WTC11 (cell line): ENCODE data around the gene SAYSD1. TPM values are rescaled to one million over a fixed set of nuclear protein-coding genes. Genes with fewer than 3 reads are reported as not detected.

ENCODE experiments used
- ATAC-seq: fragments of 200-7000 bp; cut with Tn5 transposase; 2 replicates; pipeline ENCODE4 v1.10.0; 2021; ENCODE audit warnings: mild to moderate bottlenecking, moderate library complexity
- CTCF ChIA-PET: fragments of 300-600 bp; sonication (Branson Sonifier 250); formaldehyde crosslinking; loops from one replicate; lab custom pipeline; 2021; ENCODE audit warnings: antibody characterized with exemption; lab: Charles Lee
- POLR2A ChIA-PET: fragments of 350-600 bp; sonication (Branson Sonifier 250); formaldehyde crosslinking; loops from one replicate; lab custom pipeline; 2021; ENCODE audit warnings: antibody characterized with exemption; lab: Charles Lee
- DNase-seq: peaks from one replicate; pipeline ENCODE4 v3.0.0; 2021; ENCODE audit warnings: low spot score
- H3K27ac Mint-ChIP-seq: 2 replicates; pipeline ENCODE4 v1.8.0; 2021; ENCODE audit warnings: mixed read lengths
- H3K27me3 Mint-ChIP-seq: 2 replicates; pipeline ENCODE4 v1.8.0; 2021; ENCODE audit warnings: low read depth, mild to moderate bottlenecking, moderate library complexity, mixed read lengths
- H3K36me3 Mint-ChIP-seq: 2 replicates; pipeline ENCODE4 v1.8.0; 2021; ENCODE audit warnings: mixed read lengths
- H3K4me1 Mint-ChIP-seq: 2 replicates; pipeline ENCODE4 v1.8.0; 2022; ENCODE audit warnings: mixed read lengths
- H3K4me3 Mint-ChIP-seq: 2 replicates; pipeline ENCODE4 v1.8.0; 2021; ENCODE audit warnings: mild to moderate bottlenecking, moderate library complexity, mixed read lengths
- H3K9me3 Mint-ChIP-seq: 2 replicates; pipeline ENCODE4 v1.8.0; 2021; ENCODE audit warnings: mixed read lengths
- CBFB ChIP-seq: sonication (generic); formaldehyde crosslinking; IDR thresholded peaks from 2 replicates; pipeline ENCODE4 v1.8.1; 2022; ENCODE audit warnings: mild to moderate bottlenecking, low read depth, missing genetic modification reagents
- CREM ChIP-seq: sonication (generic); formaldehyde crosslinking; IDR thresholded peaks from 2 replicates; pipeline ENCODE4 v1.8.1; 2022; ENCODE audit warnings: mild to moderate bottlenecking, missing genetic modification reagents, moderate library complexity
- ETV6 ChIP-seq: sonication (generic); formaldehyde crosslinking; IDR thresholded peaks from 2 replicates; pipeline ENCODE4 v1.8.1; 2022; ENCODE audit warnings: mild to moderate bottlenecking, missing genetic modification reagents
- JAZF1 ChIP-seq: fragments of 250-450 bp; sonication (Bioruptor Pico); IDR thresholded peaks from 2 replicates; pipeline ENCODE4 v1.9.0; 2021; ENCODE audit warnings: moderate library complexity, mild to moderate bottlenecking, inconsistent platforms
- MXD4 ChIP-seq: fragments of 250-450 bp; sonication (Bioruptor Pico); IDR thresholded peaks from 2 replicates; pipeline ENCODE4 v1.8.0; 2021; ENCODE audit warnings: mild to moderate bottlenecking, moderate library complexity, borderline replicate concordance
- NFATC4 ChIP-seq: fragments of 250-450 bp; sonication (Bioruptor Pico); IDR thresholded peaks from 2 replicates; pipeline ENCODE4 v1.9.0; 2021; ENCODE audit warnings: mild to moderate bottlenecking
- NFE2L1 ChIP-seq: sonication (generic); formaldehyde crosslinking; IDR thresholded peaks from 2 replicates; pipeline ENCODE4 v1.8.1; 2023; ENCODE audit warnings: missing genetic modification reagents
- OVOL2 ChIP-seq: fragments of 250-450 bp; sonication (Bioruptor Pico); IDR thresholded peaks from 2 replicates; pipeline ENCODE4 v1.9.0; 2021; ENCODE audit warnings: mild to moderate bottlenecking, borderline replicate concordance
- PREB ChIP-seq: sonication (generic); formaldehyde crosslinking; IDR thresholded peaks from 2 replicates; pipeline ENCODE4 v1.8.1; 2022; ENCODE audit warnings: mild to moderate bottlenecking, missing genetic modification reagents, moderate library complexity, borderline replicate concordance
- SMAD4 ChIP-seq: sonication (generic); formaldehyde crosslinking; IDR thresholded peaks from 2 replicates; pipeline ENCODE4 v1.8.0; 2022; ENCODE audit warnings: mild to moderate bottlenecking, missing genetic modification reagents
- SOX15 ChIP-seq: fragments of 250-450 bp; sonication (Bioruptor Pico); IDR thresholded peaks from 2 replicates; pipeline ENCODE4 v1.9.0; 2021; ENCODE audit warnings: mild to moderate bottlenecking
- TEAD4 ChIP-seq: sonication (generic); formaldehyde crosslinking; IDR thresholded peaks from 2 replicates; pipeline ENCODE4 v1.8.0; 2022; ENCODE audit warnings: mild to moderate bottlenecking, missing genetic modification reagents
- TP53 ChIP-seq: sonication (generic); formaldehyde crosslinking; IDR thresholded peaks from 2 replicates; pipeline ENCODE4 v1.8.1; 2023; ENCODE audit warnings: mild to moderate bottlenecking, missing genetic modification reagents
- USF1 ChIP-seq: sonication (generic); formaldehyde crosslinking; IDR thresholded peaks from 2 replicates; pipeline ENCODE4 v1.8.0; 2022; ENCODE audit warnings: mild to moderate bottlenecking, missing genetic modification reagents
- ZNF121 ChIP-seq: sonication (generic); formaldehyde crosslinking; IDR thresholded peaks from 2 replicates; pipeline ENCODE4 v1.8.0; 2023; ENCODE audit warnings: missing genetic modification reagents
- ZNF232 ChIP-seq: sonication (generic); formaldehyde crosslinking; IDR thresholded peaks from 2 replicates; pipeline ENCODE4 v1.8.0; 2022; ENCODE audit warnings: mild to moderate bottlenecking, missing genetic modification reagents
- ZNF416 ChIP-seq: fragments of 250-450 bp; sonication (Bioruptor Pico); IDR thresholded peaks from 2 replicates; pipeline ENCODE4 v1.9.0; 2021; ENCODE audit warnings: mild to moderate bottlenecking, inconsistent platforms
- ZNF671 ChIP-seq: fragments of 250-450 bp; sonication (Bioruptor Pico); IDR thresholded peaks from 2 replicates; pipeline ENCODE4 v1.8.0; 2021; ENCODE audit warnings: mild to moderate bottlenecking
- total RNA-seq: library from RNA; stranded (reverse); gene quantifications from 3 replicates; pipeline ENCODE4 v1.2.3, GENCODE V29; 2021
- TF ChIP-seq, protein P1 (sequence below): sonication (generic); formaldehyde crosslinking; IDR thresholded peaks from 2 replicates; pipeline ENCODE4 v1.8.1; 2022; ENCODE audit warnings: missing genetic modification reagents, borderline replicate concordance
- TF ChIP-seq, protein P2 (sequence below): sonication (generic); formaldehyde crosslinking; IDR thresholded peaks from 2 replicates; pipeline ENCODE4 v1.8.1; 2022; ENCODE audit warnings: low read depth, mild to moderate bottlenecking, moderate library complexity, missing genetic modification reagents, borderline replicate concordance
- TF ChIP-seq, protein P3 (sequence below): sonication (generic); formaldehyde crosslinking; IDR thresholded peaks from 2 replicates; pipeline ENCODE4 v1.8.1; 2023; ENCODE audit warnings: mild to moderate bottlenecking, moderate library complexity, missing genetic modification reagents

Gene SAYSD1
- total RNA-seq, 1 experiment from 2014 or later: 7.4 TPM

DNA sequence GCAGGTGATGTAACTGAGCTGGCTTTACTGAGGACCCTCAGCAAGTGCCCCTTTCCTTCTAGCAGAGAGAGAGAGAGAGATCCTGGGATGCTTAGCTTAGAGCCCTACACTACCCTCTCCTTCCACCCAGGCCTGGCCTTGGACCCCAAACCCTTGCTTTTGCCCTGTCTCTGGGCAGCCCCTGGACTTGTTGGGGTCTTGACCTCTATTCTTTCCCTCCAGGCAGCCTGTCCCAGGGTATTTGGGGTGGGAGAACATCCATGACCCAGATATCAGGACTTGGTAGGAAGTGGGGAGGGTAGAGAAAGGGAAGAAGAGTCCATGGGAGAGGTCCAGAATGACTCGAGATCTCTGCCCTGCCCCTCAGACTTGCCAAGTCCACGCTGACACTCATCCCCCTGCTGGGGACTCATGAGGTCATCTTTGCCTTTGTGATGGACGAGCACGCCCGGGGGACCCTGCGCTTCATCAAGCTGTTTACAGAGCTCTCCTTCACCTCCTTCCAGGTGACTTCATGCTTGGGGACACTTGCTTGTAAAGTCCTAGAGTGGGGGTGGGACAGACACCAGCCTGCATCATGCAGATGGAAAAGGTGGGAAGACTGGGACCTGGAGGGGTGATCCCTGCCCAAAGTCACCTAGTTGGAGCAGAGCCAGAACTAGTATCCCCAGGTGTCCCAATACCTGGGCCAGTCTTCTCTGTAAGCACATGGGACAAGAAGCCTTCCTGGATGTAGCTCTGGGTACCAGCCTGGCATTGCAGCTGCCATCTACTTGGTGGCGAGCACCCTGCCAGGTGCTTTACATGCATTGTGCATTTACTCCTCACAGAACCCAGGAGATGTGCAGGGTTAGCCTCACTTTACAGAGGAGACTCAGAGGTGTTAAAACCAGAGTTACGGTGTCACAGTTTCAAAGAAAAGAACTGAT, 35.5 kb downstream of the SAYSD1 start:
- no peak overlapping the region; the same call in 1 of the 2 replicates for H3K27ac Mint-ChIP-seq
- H3K9me3 Mint-ChIP-seq: no peaks in the 10 kb centered on the region
- DNase-seq: no peak
- no peak overlapping the region for H3K4me3 Mint-ChIP-seq
- H3K4me1 Mint-ChIP-seq: peaks cover 7% of the 10 kb centered on the region
- POLR2A ChIA-PET: interaction anchor here (0.5 kb wide), 1 partner anchor 177 kb away, joined by 5 read pairs; no protein-coding TSS in a partner anchor
- TF ChIP-seq MXD4 (CRISPR knock-in tag) (no peak), TEAD4 (CRISPR knock-in tag) (no peak), ZNF232 (CRISPR knock-in tag) (no peak), NFE2L1 (no peak), SOX15 (CRISPR knock-in tag) (no peak), TP53 (CRISPR knock-in tag) (no peak), JAZF1 (no peak), SMAD4 (CRISPR knock-in tag) (no peak), OVOL2 (CRISPR knock-in tag) (no peak)
- TF ChIP-seq, protein P1, sequence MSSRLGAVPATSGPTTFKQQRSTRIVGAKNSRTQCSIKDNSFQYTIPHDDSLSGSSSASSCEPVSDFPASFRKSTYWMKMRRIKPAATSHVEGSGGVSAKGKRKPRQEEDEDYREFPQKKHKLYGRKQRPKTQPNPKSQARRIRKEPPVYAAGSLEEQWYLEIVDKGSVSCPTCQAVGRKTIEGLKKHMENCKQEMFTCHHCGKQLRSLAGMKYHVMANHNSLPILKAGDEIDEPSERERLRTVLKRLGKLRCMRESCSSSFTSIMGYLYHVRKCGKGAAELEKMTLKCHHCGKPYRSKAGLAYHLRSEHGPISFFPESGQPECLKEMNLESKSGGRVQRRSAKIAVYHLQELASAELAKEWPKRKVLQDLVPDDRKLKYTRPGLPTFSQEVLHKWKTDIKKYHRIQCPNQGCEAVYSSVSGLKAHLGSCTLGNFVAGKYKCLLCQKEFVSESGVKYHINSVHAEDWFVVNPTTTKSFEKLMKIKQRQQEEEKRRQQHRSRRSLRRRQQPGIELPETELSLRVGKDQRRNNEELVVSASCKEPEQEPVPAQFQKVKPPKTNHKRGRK (CRISPR knock-in tag): no peak
- TF ChIP-seq, protein P2, sequence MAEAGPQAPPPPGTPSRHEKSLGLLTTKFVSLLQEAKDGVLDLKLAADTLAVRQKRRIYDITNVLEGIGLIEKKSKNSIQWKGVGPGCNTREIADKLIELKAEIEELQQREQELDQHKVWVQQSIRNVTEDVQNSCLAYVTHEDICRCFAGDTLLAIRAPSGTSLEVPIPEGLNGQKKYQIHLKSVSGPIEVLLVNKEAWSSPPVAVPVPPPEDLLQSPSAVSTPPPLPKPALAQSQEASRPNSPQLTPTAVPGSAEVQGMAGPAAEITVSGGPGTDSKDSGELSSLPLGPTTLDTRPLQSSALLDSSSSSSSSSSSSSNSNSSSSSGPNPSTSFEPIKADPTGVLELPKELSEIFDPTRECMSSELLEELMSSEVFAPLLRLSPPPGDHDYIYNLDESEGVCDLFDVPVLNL (CRISPR knock-in tag): no peak
- CTCF ChIA-PET: interaction anchor here (1.7 kb wide), 1 partner anchor 9 kb away, joined by 4 read pairs; no protein-coding TSS in a partner anchor
- no peaks in the 10 kb centered on the region; the same call in 1 of the 2 replicates for H3K27me3 Mint-ChIP-seq
- no peak for ATAC-seq
- H3K36me3 Mint-ChIP-seq: no peaks in the 10 kb centered on the region

DNA sequence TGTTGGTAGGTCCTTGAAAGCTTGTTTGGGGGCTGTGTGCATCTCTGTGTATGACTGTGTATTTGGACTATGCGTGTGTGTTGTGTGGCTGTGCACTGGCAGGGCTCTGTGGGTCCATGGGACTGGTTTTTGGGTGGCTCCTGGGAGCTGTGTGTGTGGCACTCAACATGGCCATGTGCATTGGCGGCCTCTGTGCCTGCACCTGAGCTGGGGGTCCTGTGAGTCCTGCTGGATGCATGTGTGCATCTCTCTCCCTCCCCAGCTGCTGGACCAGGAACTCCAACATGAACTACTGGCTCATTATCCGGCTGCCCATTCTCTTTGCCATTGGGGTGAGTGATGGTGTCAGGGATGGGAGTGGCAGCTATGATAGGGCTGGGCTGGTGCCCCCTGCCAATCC, 36.3 kb downstream of the SAYSD1 start:
- DNase-seq: no peak
- ChIA-PET POLR2A (no interaction called here), CTCF (interaction anchor here (1.7 kb wide), 1 partner anchor 10 kb away, joined by 4 read pairs; no protein-coding TSS in a partner anchor)
- no peak overlapping the region for H3K4me3 Mint-ChIP-seq
- TF ChIP-seq CREM (CRISPR knock-in tag) (no peak), ZNF416 (no peak)
- no peak for ATAC-seq
- H3K27ac Mint-ChIP-seq: no peak overlapping the region
- no peaks in the 10 kb centered on the region for H3K36me3 Mint-ChIP-seq
- H3K9me3 Mint-ChIP-seq: no peaks in the 10 kb centered on the region
- peaks cover 9% of the 10 kb centered on the region for H3K4me1 Mint-ChIP-seq
- no peaks in the 10 kb centered on the region; the same call in 1 of the 2 replicates for H3K27me3 Mint-ChIP-seq

DNA sequence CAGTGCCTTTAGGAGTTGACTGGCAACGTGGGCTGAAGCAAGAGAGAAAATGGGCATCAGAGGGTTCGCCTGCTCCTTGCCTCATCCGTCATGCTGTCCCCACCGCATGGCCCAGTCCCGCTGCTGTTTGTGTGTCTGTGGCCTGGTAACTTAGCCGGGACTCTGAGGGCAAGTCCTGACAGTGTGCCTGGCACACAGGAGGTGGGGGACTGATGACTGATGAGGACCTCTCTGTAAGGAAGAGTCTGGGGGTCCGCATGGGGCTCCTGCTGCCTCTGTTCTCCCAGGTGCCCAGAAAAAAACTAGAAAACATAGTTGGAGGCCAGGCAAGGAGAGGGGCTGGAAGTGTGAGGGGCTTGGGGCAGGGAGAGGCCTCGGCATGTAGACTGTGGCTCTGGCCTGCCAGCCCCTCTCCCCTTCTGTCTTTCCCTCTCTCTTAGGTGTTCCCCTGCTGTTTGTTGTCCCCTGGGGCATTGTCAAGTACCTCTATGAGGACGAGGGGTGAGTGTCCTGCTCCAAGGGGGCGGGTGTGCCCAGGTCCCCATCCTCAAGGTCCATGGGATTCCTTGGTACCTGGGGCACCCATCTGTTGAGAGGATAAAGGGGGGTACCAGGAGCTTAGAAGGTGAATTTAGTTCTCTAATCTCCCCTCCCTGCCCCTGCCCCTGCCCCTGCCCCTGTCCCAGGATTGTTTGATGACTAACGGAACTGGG, 36.9 kb downstream of the SAYSD1 start:
- ChIA-PET POLR2A (no interaction called here), CTCF (interaction anchor here (1.7 kb wide), 1 partner anchor 10 kb away, joined by 4 read pairs; no protein-coding TSS in a partner anchor)
- Mint-ChIP-seq H3K4me1 (peaks cover 9% of the 10 kb centered on the region), H3K27me3 (no peaks in the 10 kb centered on the region; the same call in 1 of the 2 replicates), H3K36me3 (no peaks in the 10 kb centered on the region), H3K4me3 (no peak overlapping the region), H3K27ac (no peak overlapping the region), H3K9me3 (no peaks in the 10 kb centered on the region)
- DNase-seq (no peak), ATAC-seq (no peak)
- TF ChIP-seq JAZF1 (no peak), CBFB (CRISPR knock-in tag) (no peak), ZNF671 (CRISPR knock-in tag) (no peak), ETV6 (CRISPR knock-in tag) (no peak), SOX15 (CRISPR knock-in tag) (no peak), SMAD4 (CRISPR knock-in tag) (no peak), ZNF121 (CRISPR knock-in tag) (no peak), NFATC4 (CRISPR knock-in tag) (no peak), USF1 (CRISPR knock-in tag) (no peak), PREB (CRISPR knock-in tag) (no peak)
- TF ChIP-seq, protein P3, sequence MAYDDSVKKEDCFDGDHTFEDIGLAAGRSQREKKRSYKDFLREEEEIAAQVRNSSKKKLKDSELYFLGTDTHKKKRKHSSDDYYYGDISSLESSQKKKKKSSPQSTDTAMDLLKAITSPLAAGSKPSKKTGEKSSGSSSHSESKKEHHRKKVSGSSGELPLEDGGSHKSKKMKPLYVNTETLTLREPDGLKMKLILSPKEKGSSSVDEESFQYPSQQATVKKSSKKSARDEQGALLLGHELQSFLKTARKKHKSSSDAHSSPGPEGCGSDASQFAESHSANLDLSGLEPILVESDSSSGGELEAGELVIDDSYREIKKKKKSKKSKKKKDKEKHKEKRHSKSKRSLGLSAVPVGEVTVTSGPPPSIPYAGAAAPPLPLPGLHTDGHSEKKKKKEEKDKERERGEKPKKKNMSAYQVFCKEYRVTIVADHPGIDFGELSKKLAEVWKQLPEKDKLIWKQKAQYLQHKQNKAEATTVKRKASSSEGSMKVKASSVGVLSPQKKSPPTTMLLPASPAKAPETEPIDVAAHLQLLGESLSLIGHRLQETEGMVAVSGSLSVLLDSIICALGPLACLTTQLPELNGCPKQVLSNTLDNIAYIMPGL (CRISPR knock-in tag): no peak
- TF ChIP-seq, protein P2 (CRISPR knock-in tag): no peak
